Stomach (tissue), 4 donors: ENCODE measurements around the gene CPED1.

Experiments
- CTCF ChIP-seq, 7 experiments: fragments of 450-650 bp in 4 of 7; fragments of 200-600 bp in 3 of 7; sonication (generic) in 3 of 7; IDR thresholded peaks; one replicate each; pipeline ENCODE4 v1.5.1; 2016 to 2019; ENCODE audit warnings: antibody characterized with exemption in 7 of 7, control low read depth in 2 of 7, mild to moderate bottlenecking in 1 of 7
- EP300 ChIP-seq: sonication (generic); formaldehyde crosslinking; IDR thresholded peaks from one replicate; pipeline ENCODE4 v1.6.1; 2017; ENCODE audit warnings: antibody characterized with exemption
- POLR2A ChIP-seq, 4 donors: fragments of 450-650 bp; IDR thresholded peaks; one replicate each; pipeline ENCODE4 v1.6.1; 2016; ENCODE audit warnings: antibody characterized with exemption in 4 of 4, control low read depth in 2 of 4, mild to moderate bottlenecking in 1 of 4, moderate library complexity in 1 of 4
- POLR2AphosphoS5 ChIP-seq, 3 donors: sonication (generic); formaldehyde crosslinking; IDR thresholded peaks; one replicate each; pipeline ENCODE4 v1.6.1; 2016; ENCODE audit warnings: antibody characterized with exemption in 3 of 3

- TF ChIP-seq CTCF (IDR thresholded peaks at IDR 0.05) (no peak), POLR2AphosphoS5 (IDR thresholded peaks at IDR 0.05) (no peak), EP300 (no peak), POLR2A (IDR thresholded peaks at IDR 0.05) (no peak)
Measured at GRCh38 chr7:121172484-121172883, 184.0 kb downstream of the CPED1 start.
